Esophagus muscularis mucosa (tissue), 4 donors: Measurements from ENCODE around the gene NUP37. TPM values are rescaled to one million over a fixed set of nuclear protein-coding genes. Genes with fewer than 3 reads are reported as not detected.
"Not testable (repeated sequence)": the region's sequence is repeated elsewhere in the genome, so short reads cannot be mapped to it uniquely, and the experiment has no call there.

Experiments
- DNase-seq: peaks from one replicate; pipeline ENCODE4 v3.0.0-alpha.2; 2017; ENCODE audit errors: extremely low spot score
- H3K27ac ChIP-seq, 4 donors: fragments of 200-600 bp; sonication (generic); replicated peaks in 1 of 4; 1 replicate in 3 of 4; 2 replicates in 1 of 4; pipeline ENCODE4 v1.5.1; 2016 to 2019; ENCODE audit warnings: mild to moderate bottlenecking in 1 of 4
- H3K27me3 ChIP-seq, 4 donors: fragments of 200-600 bp; sonication (generic); one replicate each; pipeline versions ENCODE4 v1.5.1 to v1.6.0; 2016 to 2019
- H3K36me3 ChIP-seq, 4 donors: fragments of 200-600 bp; sonication (generic); one replicate each; pipeline ENCODE4 v1.5.1; 2016 to 2019
- H3K4me1 ChIP-seq, 4 donors: fragments of 200-600 bp; sonication (generic); one replicate each; pipeline ENCODE4 v1.5.1; 2016 to 2019
- H3K4me3 ChIP-seq, 4 donors: fragments of 200-600 bp; sonication (generic); 1 replicate in 2 of 4; 2 replicates in 2 of 4; pipeline ENCODE4 v1.5.1; 2016 to 2019; ENCODE audit warnings: mild to moderate bottlenecking in 4 of 4, moderate library complexity in 1 of 4
- H3K9me3 ChIP-seq, 4 donors: fragments of 200-600 bp; sonication (generic); 1 replicate in 3 of 4; 2 replicates in 1 of 4; pipeline ENCODE4 v1.5.1; 2016 to 2019
- EP300 ChIP-seq: sonication (generic); formaldehyde crosslinking; IDR thresholded peaks from one replicate; pipeline ENCODE4 v1.6.1; 2017; ENCODE audit warnings: antibody characterized with exemption
- POLR2A ChIP-seq: fragments of 450-650 bp; IDR thresholded peaks from one replicate; pipeline ENCODE4 v1.6.1; 2017; ENCODE audit warnings: antibody characterized with exemption, moderate library complexity, mild to moderate bottlenecking, low read depth
- POLR2AphosphoS5 ChIP-seq, 2 donors: sonication (generic); formaldehyde crosslinking; IDR thresholded peaks; one replicate each; pipeline ENCODE4 v1.6.1; 2017; ENCODE audit warnings: antibody characterized with exemption in 2 of 2
- WGBS: methylation state at CpG from one replicate; pipeline ENCODE4 v1.1.5; 2018; 5-methylcytosine and 5-hydroxymethylcytosine counted together
- intact Hi-C: fragments of 100-400 bp; cut with DNase I; formaldehyde crosslinking; loops from one replicate; pipeline ENCODE4 v1.15.1; 2023
- total RNA-seq, 4 donors: library from RNA; depleted of rRNA; stranded (reverse); fragments of >200 nt; gene quantifications; one replicate each; pipeline versions ENCODE4 v1.1.0 to v1.2.1, GENCODE V29; 2016
- TF ChIP-seq, protein P1 (sequence below), 3 experiments: fragments of 200-600 bp in 2 of 3; fragments of 450-650 bp in 1 of 3; sonication (generic) in 2 of 3; IDR thresholded peaks; one replicate each; pipeline ENCODE4 v1.5.1; 2017 to 2019; ENCODE audit warnings: antibody characterized with exemption in 3 of 3, mild to moderate bottlenecking in 2 of 3, moderate library complexity in 1 of 3

Gene NUP37
- total RNA-seq, 4 donors from 2014 or later, result 9.9 to 23.3 (median 15.4) TPM

- peaks cover 12 to 88% (median 60%) of the 10 kb centered on the region in 4 donors for H3K36me3 ChIP-seq
- H3K27me3 ChIP-seq, result no peaks in the 10 kb centered on the region
- H3K9me3 ChIP-seq, result no peaks in the 10 kb centered on the region
- H3K27ac ChIP-seq, result no peak overlapping the region
- no peak for DNase-seq
- TF ChIP-seq POLR2A (no peak), POLR2AphosphoS5 (IDR thresholded peaks at IDR 0.05) (no peak), EP300 (no peak)
- TF ChIP-seq, protein P1, sequence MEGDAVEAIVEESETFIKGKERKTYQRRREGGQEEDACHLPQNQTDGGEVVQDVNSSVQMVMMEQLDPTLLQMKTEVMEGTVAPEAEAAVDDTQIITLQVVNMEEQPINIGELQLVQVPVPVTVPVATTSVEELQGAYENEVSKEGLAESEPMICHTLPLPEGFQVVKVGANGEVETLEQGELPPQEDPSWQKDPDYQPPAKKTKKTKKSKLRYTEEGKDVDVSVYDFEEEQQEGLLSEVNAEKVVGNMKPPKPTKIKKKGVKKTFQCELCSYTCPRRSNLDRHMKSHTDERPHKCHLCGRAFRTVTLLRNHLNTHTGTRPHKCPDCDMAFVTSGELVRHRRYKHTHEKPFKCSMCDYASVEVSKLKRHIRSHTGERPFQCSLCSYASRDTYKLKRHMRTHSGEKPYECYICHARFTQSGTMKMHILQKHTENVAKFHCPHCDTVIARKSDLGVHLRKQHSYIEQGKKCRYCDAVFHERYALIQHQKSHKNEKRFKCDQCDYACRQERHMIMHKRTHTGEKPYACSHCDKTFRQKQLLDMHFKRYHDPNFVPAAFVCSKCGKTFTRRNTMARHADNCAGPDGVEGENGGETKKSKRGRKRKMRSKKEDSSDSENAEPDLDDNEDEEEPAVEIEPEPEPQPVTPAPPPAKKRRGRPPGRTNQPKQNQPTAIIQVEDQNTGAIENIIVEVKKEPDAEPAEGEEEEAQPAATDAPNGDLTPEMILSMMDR (IDR thresholded peaks at IDR 0.05), result no peak
- WGBS, result 96% methylated on average over 4 of the region's 4 CpGs
- no peak overlapping the region for H3K4me3 ChIP-seq
- intact Hi-C loops, result no loop called here
- H3K4me1 ChIP-seq, result no peaks in the 10 kb centered on the region
Observed at GRCh38 chr12:102080842-102081241, 39.1 kb downstream of the NUP37 start.

GRCh38 chr12:102072092-102072491, 47.8 kb downstream of the NUP37 start:
- peaks cover 6 to 40% (median 19%) of the 10 kb centered on the region in 4 donors for H3K36me3 ChIP-seq
- H3K4me1 ChIP-seq, H3K4me3 ChIP-seq, H3K27ac ChIP-seq, intact Hi-C loops, H3K9me3 ChIP-seq, H3K27me3 ChIP-seq, DNase-seq: not testable (repeated sequence)
- WGBS, result 93% methylated on average over 7 of the region's 7 CpGs

GRCh38 chr12:102069707-102070106, 50.2 kb downstream of the NUP37 start:
- no peak overlapping the region for H3K4me3 ChIP-seq
- TF ChIP-seq, protein P1 (IDR thresholded peaks at IDR 0.05), result no peak
- TF ChIP-seq EP300 (no peak), POLR2A (no peak), POLR2AphosphoS5 (IDR thresholded peaks at IDR 0.05) (no peak)
- no peak for DNase-seq
- no peaks in the 10 kb centered on the region for H3K9me3 ChIP-seq
- intact Hi-C loops, result loop anchor here (5.0 to 10.0 kb wide), 2 partner anchors 48 to 135 kb away; no protein-coding TSS in a partner anchor
- WGBS, result 66% methylated on average over 3 of the region's 3 CpGs
- H3K4me1 ChIP-seq, result peaks cover 0 to 9% (median 1%) of the 10 kb centered on the region in 4 donors
- H3K36me3 ChIP-seq, result peaks cover 0 to 16% (median 6%) of the 10 kb centered on the region in 4 donors
- no peak overlapping the region for H3K27ac ChIP-seq
- no peaks in the 10 kb centered on the region for H3K27me3 ChIP-seq

GRCh38 chr12:102067574-102068258, 52.2 kb downstream of the NUP37 start:
- WGBS, result 72% methylated on average over 5 of the region's 5 CpGs

DNA sequence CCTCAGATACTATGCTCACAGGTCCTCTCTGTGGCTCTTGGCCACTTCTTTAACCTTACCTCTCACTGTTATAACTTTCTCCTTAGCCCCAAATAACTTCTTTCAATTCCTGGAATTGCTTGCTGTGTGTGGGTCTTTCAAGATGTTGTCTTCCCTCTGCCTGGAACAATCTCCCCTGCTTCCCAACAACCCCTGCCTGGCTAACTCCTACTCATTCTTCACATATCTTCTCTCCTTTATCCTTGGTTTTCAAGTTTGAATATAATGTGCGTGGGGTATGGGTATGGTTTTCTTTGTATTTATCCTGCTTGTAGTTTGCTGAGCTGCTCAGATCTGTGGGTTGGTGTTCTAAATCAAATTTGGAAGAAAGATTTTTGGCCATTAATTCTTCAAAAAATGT, 55.4 kb downstream of the NUP37 start:
- TF ChIP-seq EP300 (no peak), POLR2AphosphoS5 (IDR thresholded peaks at IDR 0.05) (no peak), POLR2A (no peak)
- TF ChIP-seq, protein P1 (IDR thresholded peaks at IDR 0.05), result no peak
- Histone ChIP-seq H3K27ac (no peak overlapping the region), H3K36me3 (peaks cover 0 to 3% (median 0%) of the 10 kb centered on the region in 4 donors), H3K4me3 (no peak overlapping the region), H3K9me3 (no peaks in the 10 kb centered on the region), H3K27me3 (no peaks in the 10 kb centered on the region), H3K4me1 (peaks cover 0 to 18% (median 12%) of the 10 kb centered on the region in 4 donors)
- DNase-seq, result no peak
- 95% methylated on average over 1 of the region's 1 CpG for WGBS
- intact Hi-C loops, result loop anchor here (5.0 to 10.0 kb wide), 2 partner anchors 130 to 367 kb away; partner anchors contain the start of gene CHPT1

More at GRCh38 chr12:102067574-102068258, 52.2 kb downstream of the NUP37 start:
- no peaks in the 10 kb centered on the region for H3K9me3 ChIP-seq
- H3K4me1 ChIP-seq, result peaks cover 0 to 9% (median 1%) of the 10 kb centered on the region in 4 donors
- TF ChIP-seq EP300 (no peak), POLR2AphosphoS5 (IDR thresholded peaks at IDR 0.05) (no peak), POLR2A (no peak)
- TF ChIP-seq, protein P1 (IDR thresholded peaks at IDR 0.05), result no peak
- DNase-seq, result no peak
- H3K4me3 ChIP-seq, result no peak overlapping the region
- H3K36me3 ChIP-seq, result no peaks in the 10 kb centered on the region
- H3K27ac ChIP-seq, result no peak overlapping the region
- H3K27me3 ChIP-seq, result no peaks in the 10 kb centered on the region
- intact Hi-C loops, result loop anchor here (5.0 to 10.0 kb wide), 2 partner anchors 50 to 133 kb away; no protein-coding TSS in a partner anchor
